CD4-positive, alpha-beta T cell treated with Interleukin-6 at 100 ng/mL for 8 hours (primary cell): ENCODE results near the gene DPP3.
A peak's percentile ranks its signal among the peaks of the same experiment; 100 is the strongest.

ENCODE experiments used
- DNase-seq: peaks from one replicate; pipeline ENCODE4 v3.0.0-alpha.2; 2020; ENCODE audit warnings: mixed read lengths, low spot score

The DPP3 gene

GRCh38 chr11:66479394-66480116 lies 679 bp upstream of the DPP3 start:
- no peak for DNase-seq

- DNase-seq: no peak
Measured at GRCh38 chr11:66484806-66485380, 4.7 kb downstream of the DPP3 start.

GRCh38 chr11:66488957-66489356 lies 8.7 kb downstream of the DPP3 start:
- DNase-seq: no peak

GRCh38 chr11:66489636-66490035 lies 9.4 kb downstream of the DPP3 start:
- DNase-seq: no peak

GRCh38 chr11:66491315-66491935 lies 11.2 kb downstream of the DPP3 start:
- no peak for DNase-seq

- DNase-seq: no peak
Measured at GRCh38 chr11:66492161-66492865, 12.1 kb downstream of the DPP3 start.

- no peak for DNase-seq
Measured at GRCh38 chr11:66493130-66493529, 12.9 kb downstream of the DPP3 start.

GRCh38 chr11:66494458-66494857 lies 14.2 kb downstream of the DPP3 start:
- no peak for DNase-seq

- DNase-seq: no peak
Measured at GRCh38 chr11:66494935-66495334, 14.7 kb downstream of the DPP3 start.

GRCh38 chr11:66495401-66495854 lies 15.2 kb downstream of the DPP3 start:
- DNase-seq: no peak

GRCh38 chr11:66497206-66497605 lies 17.0 kb downstream of the DPP3 start:
- DNase-seq: no peak

- no peak for DNase-seq
Measured at GRCh38 chr11:66498506-66498905, 18.3 kb downstream of the DPP3 start.

GRCh38 chr11:66505276-66505816 lies 25.1 kb downstream of the DPP3 start:
- no peak for DNase-seq

- DNase-seq: no peak
Measured at GRCh38 chr11:66509131-66509561, 28.9 kb downstream of the DPP3 start.

GRCh38 chr11:66510271-66510989 lies 30.2 kb downstream of the DPP3 start, which contains the start of gene BBS1:
TSS of gene BBS1 (plus strand) at chr11:66510635. CDS start at chr11:66510660, 25 bp downstream.
- DNase-seq: peak; percentile 65

GRCh38 chr11:66510990-66511339 lies 30.7 kb downstream of the DPP3 start:
- no peak for DNase-seq

GRCh38 chr11:66523611-66524010 lies 43.4 kb downstream of the DPP3 start:
- DNase-seq: no peak

- DNase-seq: no peak
Measured at GRCh38 chr11:66524304-66525040, 44.2 kb downstream of the DPP3 start.

- no peak for DNase-seq
Measured at GRCh38 chr11:66529069-66529468, 48.8 kb downstream of the DPP3 start.

- DNase-seq: no peak
Measured at GRCh38 chr11:66529655-66530054, 49.4 kb downstream of the DPP3 start.
